AG04449 (cell line): ENCODE results near the gene TRIM7.
A peak's percentile ranks its signal among the peaks of the same experiment; 100 is the strongest.
"Not testable (repeated sequence)": the region's sequence is repeated elsewhere in the genome, so short reads cannot be mapped to it uniquely, and the experiment has no call there.

ENCODE experiments used
- CTCF ChIA-PET: fragments of 350-600 bp; formaldehyde crosslinking; extraction: SDS; loops from one replicate; lab custom pipeline; 2021; ENCODE audit warnings: antibody characterized with exemption; lab: Yijun Ruan, JAX
- POLR2A ChIA-PET: fragments of 400-600, 350-600 bp; formaldehyde crosslinking; extraction: SDS; loops from one replicate; lab custom pipeline; 2020; ENCODE audit warnings: antibody characterized with exemption, inconsistent platforms; lab: Yijun Ruan, JAX
- DNase-seq: peaks from one replicate; pipeline ENCODE4 v3.0.0-alpha.2; 2010; ENCODE audit warnings: low read depth, low spot score
- H3K4me3 ChIP-seq: 2 replicates; pipeline ENCODE4 v1.5.1; 2011; ENCODE audit warnings: low read depth, mild to moderate bottlenecking, control low read depth, low read length
- CTCF ChIP-seq: IDR thresholded peaks from one replicate; pipeline ENCODE4 v1.5.1; 2011; ENCODE audit warnings: mild to moderate bottlenecking, moderate library complexity, low read length, control low read depth, inconsistent platforms; ENCODE audit not compliant: insufficient read depth; ENCODE audit errors: missing control alignments

TRIM7 gene

DNA sequence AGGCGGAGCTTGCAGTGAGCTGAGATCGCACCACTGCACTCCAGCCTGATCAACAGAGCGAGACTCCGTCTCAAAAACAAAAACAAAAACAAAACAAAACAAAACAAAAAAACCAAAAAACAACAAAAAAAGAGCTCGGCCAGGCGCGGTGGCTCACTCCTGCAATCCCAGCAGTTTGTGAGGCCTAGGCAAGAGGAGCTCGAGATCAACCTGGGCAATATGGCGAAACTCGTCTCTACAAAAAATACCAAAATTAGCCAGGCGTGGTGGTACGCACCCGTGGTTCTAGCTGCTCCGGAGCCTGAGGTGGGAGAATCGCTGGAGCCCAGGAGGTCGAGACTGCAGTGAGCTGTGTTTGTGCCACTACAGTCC is 20.2 kb downstream of the TRIM7 start:
- H3K4me3 ChIP-seq: no peak overlapping the region
- CTCF ChIA-PET: interaction anchor here (0.6 to 3.1 kb wide), 23 partner anchors 8 to 400 kb away, joined by 3 to 19 read pairs (median 4); partner anchors contain the start of genes TRIM41, TRIM52 and TRIM7
- no peak for DNase-seq
- TF ChIP-seq CTCF: no peak
- POLR2A ChIA-PET: interaction anchor here (0.7 to 1.5 kb wide), 4 partner anchors 22 to 76 kb away, joined by 3 to 5 read pairs (median 4); partner anchors contain the start of genes TRIM41 and TRIM52

DNA sequence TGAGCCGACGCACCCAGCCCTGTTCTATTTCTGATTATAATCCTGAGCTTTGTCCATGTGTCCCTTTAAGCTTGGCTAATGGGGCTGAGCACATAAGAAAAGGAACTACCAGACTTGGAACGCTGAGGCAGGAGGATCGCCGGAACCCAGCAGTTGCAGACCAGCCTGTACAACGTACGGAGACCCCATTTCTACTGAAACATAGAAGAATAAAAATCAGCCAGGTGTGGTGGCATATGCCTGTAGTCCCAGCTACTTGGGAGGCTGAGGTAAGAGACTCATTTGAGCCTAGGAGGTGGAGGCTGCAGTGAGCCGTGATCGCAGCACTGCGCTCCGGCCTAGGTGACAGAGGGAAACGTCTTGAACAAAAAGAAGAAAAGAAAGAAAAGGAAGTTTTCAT is 22.3 kb downstream of the TRIM7 start:
- no peak for DNase-seq
- POLR2A ChIA-PET: no interaction called here

GRCh38 chr5:181181650-181182565 is 23.1 kb downstream of the TRIM7 start:
- H3K4me3 ChIP-seq: no peak overlapping the region
- peak; percentile 81 for TF ChIP-seq CTCF
- POLR2A ChIA-PET: no interaction called here
- DNase-seq: no peak
- CTCF ChIA-PET: interaction anchor here (0.9 to 1.0 kb wide), 3 partner anchors 9 to 26 kb away, joined by 3 to 5 read pairs (median 4); partner anchors contain the start of gene TRIM7

More for the DNA sequence above, 22.3 kb downstream of the TRIM7 start:
- CTCF ChIA-PET: interaction anchor here (0.9 to 1.0 kb wide), 2 partner anchors 10 to 25 kb away, joined by 4 to 5 read pairs; no protein-coding TSS in a partner anchor
- TF ChIP-seq CTCF: no peak
- no peak overlapping the region for H3K4me3 ChIP-seq

- H3K4me3 ChIP-seq, DNase-seq, POLR2A ChIA-PET: not testable (repeated sequence)
- CTCF ChIA-PET: interaction anchor here (0.8 to 1.2 kb wide), 2 partner anchors 9 to 14 kb away, joined by 3 read pairs; no protein-coding TSS in a partner anchor
These were observed 27.4 kb downstream of the TRIM7 start for GRCh38 chr5:181177559-181177958.

GRCh38 chr5:181176254-181176952 is 28.6 kb downstream of the TRIM7 start:
- ChIA-PET POLR2A (no interaction called here), CTCF (interaction anchor here (1.2 to 1.7 kb wide), 2 partner anchors 9 to 13 kb away, joined by 3 read pairs; no protein-coding TSS in a partner anchor)
- no peak overlapping the region for H3K4me3 ChIP-seq
- no peak for TF ChIP-seq CTCF
- no peak for DNase-seq

- peak overlapping the region; percentile 23 for H3K4me3 ChIP-seq
- TF ChIP-seq CTCF: no peak
- POLR2A ChIA-PET: no interaction called here
- CTCF ChIA-PET: interaction anchor here (1.7 to 2.6 kb wide), 3 partner anchors 9 to 18 kb away, joined by 5 to 19 read pairs (median 5); no protein-coding TSS in a partner anchor
- no peak for DNase-seq
These were observed 31.3 kb downstream of the TRIM7 start for GRCh38 chr5:181173420-181174342.
